Stimulated activated CD4-positive, alpha-beta T cell treated with anti-CD3 and anti-CD28 coated beads, Interleukin-15, amount 100 ng/mL, for 1 hour (primary cell): ENCODE results near the gene ARHGAP22.

Experiments used
- DNase-seq, 2 donors: peaks; one replicate each; pipeline ENCODE4 v3.0.0-alpha.2; 2020; ENCODE audit warnings: low read depth in 1 of 2, low spot score in 1 of 2

Gene ARHGAP22

GRCh38 chr10:48465860-48466521 is 138.9 kb downstream of the ARHGAP22 start:
- no peak for DNase-seq

DNA sequence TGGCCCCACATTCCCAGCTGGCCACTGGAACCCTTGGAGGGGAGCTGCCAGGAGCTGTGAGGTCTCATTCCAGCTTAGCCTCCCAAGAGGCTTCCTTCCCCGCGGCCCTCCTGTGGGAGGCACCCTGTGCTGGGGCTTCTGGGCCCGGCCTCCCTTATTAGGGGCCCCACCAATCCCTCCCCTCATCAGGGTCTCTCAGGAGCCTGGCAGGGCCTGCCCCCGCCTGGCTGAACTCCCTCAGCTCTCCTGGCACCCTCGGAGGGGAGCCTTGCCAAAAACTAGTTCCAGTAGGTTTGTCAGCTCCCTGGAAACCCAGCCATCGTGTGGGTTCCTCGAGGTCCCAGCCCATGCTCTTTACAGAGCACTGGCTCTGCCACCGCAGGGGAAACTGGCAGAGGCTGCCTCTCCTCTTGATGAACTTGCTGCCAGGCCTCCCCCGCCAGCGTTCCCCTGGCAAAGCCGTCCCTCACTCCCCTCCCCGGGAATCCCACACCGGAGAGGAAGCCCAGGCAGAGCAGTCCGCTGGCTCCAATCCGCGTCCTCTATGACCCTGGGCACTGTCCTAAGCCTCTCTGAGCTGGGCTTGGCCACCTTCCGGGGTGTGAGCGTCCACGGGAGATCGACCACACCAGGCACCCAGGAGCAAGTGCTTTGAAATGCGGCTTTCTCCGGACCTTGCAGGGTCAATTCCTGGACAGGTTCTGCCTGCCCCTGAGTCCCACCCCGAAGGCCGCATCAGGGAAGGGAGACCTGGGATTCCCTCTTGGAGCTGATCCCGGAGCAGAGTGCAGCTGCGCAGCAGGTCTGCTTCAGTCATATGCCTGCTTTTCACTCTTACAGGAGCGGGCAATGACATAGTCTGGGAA is 139.8 kb downstream of the ARHGAP22 start:
- DNase-seq: no peak

- DNase-seq: no peak
Observed at GRCh38 chr10:48464121-48464870, 140.6 kb downstream of the ARHGAP22 start.

- DNase-seq: no peak
Observed at GRCh38 chr10:48463318-48464003, 141.4 kb downstream of the ARHGAP22 start.

DNA sequence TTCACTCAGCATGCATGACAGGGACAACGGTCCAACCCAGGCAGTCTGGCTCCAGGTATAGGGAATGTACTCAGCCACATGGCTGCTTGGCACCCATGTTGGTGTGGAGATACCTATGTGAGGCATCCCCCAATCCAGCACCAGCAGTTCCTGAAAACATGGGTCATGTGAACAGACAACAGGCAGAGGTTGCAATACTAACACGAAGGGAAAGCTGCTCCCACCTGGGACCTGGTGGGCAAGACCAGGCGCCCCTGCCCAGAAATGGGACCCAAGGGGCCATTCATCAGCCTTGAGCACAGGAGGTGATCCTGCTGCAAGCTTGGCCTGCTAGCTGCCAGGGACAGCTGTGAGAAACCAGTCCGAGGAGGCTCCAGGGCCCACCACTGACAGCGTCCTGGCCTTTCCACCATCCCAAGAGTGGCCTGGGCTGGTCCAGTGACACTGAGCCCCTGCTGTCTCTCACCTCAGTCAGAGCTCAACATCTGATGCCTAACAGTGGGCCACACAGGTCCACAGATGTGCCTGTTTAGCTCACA is 142.3 kb downstream of the ARHGAP22 start:
- no peak for DNase-seq

DNA sequence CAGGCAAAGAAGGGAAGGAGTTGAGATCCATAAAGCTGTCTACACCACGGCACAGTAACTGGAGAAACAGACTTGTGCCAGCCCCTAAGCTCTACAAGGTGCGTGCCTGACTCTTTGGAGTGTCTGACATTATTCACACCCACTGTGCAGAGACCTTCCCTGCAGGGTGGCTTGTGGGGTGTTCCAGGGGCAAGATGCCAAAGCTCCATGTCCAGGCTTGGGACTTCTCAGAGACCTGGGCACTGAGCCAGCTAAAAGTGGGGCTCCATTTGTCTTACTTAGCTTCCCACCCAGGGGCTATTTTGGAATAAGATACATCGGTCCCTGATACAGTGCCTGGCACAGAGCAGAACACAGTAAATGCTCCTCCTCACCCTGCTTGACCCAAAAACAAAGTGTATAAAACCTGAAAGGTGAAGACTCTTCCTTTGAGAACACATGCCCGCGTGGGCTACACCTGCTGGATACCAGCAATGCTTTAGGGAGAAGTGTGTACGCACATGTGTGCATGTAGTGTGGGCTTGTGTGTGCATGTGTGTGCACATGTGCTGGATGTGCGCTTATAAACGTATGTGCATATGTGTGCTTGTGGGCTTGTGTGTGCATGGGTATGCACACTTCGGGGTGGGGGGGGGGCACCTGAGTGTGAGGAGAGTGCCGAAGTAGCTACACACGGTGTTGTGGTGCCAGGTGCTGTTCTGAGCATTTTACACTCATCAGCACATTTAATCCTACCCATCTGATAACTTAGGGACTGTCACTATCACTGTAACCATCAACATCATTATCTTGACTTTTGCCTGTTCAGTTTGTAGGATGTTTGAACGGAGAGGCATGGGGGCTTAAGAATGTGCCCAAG is 143.0 kb downstream of the ARHGAP22 start:
- DNase-seq: no peak

DNA sequence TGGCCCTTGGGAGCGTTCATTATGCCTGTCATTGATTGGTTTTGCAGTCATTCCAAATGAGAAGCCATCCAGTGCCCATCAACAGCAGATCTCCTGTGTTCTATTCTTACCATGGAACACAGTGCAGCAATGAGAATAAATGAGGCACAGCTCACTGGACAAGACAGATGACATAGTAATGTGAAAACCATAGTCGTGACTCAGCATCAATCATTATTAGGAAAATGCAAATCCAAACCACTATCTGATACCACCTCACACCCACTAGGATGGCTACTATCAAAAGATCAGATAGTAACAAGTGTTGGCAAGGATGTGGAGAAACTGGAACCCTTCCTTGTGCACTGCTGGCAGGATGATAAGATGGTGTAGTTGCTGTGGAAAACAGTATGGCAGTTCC is 144.7 kb downstream of the ARHGAP22 start:
- no peak for DNase-seq

DNA sequence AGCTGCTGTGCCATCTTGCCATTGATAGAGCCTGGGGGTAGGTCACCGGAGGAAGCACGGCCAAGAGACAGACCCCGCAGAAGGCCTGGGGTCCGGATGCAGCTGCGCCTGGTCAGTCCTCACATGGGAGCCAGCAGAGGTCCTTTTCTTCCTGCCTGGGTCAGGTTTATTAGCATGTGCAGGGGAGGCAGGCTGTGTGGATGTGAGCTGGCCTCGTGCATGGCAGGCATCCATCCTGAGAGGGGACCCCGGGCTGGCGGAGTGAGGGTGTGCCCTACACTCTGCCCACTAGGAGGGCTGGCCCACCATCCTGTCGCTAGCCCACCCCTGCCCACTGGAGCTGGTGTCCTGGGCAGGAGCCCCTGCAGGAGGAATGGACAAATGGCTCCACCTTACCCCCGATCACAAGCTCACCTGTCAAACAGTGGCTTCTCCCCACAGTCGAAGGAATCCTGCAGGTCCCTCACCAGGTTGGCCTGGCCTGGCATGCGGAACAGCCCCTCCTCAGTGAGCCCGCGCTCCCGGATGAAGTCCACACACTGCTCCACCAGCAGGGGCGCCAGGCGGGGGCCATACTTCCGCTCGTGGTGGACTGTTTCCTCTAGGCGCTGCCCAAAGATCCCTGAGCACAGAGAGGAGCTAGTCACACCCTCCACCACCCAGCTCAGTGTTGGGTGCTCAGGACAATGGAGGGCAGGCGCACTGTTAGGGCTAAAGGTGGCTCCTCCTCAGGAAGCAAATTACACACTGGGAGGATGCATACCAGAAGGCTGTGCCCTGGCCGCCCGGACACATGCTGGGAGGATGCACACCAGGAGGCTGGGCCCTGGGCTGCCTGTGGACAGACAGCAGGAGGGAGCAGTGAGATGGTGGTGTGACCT is 145.4 kb downstream of the ARHGAP22 start:
- no peak for DNase-seq

- DNase-seq: no peak
Observed at GRCh38 chr10:48458662-48459048, 146.2 kb downstream of the ARHGAP22 start.

DNA sequence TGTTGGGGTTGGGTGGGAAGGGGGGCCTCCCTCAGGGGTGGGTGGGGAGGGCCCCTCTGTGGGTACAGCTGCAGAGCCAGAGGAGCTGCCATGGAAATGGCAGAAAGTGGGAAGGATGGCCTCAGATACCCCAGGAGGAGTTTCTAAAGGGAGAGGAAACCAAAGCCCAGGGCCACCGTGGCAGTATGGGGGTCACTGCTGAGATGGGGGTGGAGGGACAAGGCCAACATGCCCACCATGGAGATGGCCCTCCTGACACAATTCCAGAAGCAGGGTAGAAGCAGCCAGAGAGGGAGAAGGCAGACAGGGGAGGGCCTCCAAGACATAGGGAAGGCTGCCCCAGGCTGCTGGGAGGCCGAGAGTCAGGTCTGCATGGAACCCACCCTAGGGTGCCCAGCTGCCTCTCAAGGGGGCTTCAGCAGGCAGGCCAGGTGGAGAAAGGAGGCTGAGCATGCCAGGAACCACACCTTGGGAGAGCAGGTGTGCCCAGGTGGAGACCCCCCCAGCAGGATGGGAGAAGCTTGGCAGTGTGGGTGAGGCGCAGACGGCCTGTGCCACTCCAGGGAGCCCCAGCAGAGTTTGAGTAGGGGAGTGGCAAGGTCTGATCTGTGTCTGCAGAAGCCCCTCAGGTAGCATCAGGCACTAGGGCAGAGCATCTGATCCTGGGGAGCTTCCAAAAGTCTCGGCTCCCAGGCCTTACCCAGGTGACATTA is 146.8 kb downstream of the ARHGAP22 start:
- no peak for DNase-seq

DNA sequence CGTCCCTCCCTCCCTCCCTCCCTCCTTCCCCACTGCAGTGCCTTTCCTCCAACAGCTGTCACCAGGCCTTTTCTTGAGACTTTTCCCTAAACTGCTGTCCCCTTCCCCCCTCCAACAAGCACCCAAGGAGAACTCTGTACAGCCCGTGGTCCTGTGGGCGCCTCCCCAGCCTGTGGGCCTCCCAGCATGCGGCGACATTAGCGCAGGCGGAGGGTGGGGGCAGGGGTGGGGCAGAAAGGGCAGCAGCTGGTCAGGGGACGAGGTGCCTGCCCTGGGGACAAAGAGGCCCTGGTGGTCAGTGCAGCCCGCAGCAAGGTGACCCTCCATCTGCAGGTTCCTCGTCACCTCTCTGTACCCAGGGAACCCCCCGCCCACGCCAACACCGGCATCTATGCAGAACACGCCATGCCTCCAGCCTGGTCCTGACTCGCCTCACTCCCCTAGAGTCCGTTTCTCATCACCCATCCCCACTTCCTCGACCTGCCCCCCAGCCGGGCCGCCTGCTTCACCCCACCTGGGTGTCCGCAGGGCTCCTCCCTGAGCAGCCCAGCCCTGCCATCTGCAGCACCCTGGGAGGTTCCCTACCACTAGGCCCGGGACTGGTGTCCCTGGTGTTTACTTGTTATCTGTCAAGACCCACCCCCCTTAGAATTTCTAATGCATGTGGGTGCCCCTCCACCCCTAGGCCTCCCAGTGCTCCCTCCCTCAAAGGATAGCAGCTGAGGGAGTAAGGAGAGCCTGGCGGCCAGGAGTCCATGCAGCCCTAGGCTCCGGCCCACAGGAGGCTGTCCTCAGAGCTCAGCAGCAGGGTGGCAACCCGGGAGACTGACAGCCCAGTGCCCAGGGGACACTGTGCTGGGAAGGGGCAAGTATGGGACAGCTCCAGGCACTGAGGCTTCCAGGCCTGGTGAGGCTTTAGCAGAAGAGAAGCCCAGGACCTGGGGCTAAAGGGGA is 147.8 kb downstream of the ARHGAP22 start:
- DNase-seq: no peak

- DNase-seq: no peak
Observed at GRCh38 chr10:48456361-48456804, 148.5 kb downstream of the ARHGAP22 start.

DNA sequence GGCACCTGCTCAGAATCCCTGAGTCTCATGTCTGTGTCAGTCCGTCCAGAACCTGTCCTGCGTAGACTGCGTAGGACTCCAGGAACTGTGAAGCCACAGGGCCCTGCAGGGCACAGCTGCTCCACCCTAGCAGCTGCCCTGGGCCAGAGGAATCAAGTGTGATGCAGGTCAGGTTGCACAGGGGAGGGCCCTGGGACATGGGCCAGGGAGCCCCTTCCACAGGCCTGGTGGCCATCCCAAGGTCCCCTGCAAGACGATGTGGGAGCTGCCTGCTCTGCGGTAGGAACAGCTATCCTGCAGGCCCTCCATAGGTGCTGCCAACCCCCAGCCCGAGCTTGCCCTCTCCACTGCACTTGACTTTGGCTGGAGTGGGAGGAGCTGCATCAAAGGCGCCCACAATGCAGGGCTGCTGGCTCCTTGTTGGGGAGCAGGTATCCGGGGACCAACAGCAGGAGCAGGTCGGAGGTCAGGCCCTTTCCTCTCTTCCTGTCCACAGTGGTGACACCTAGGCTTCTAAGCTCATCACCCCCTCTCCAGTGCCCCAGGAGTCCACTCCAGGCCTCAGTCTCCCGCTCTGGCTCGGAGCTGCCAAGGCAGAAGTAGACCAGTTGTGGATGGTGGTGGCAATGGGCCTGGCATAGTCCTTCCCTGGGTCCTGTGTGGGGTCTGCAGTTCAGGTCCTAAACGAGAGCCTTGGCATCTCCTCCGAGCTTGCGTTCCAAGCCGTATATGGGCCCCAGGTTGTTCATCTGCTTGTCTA is 149.3 kb downstream of the ARHGAP22 start:
- no peak for DNase-seq

DNA sequence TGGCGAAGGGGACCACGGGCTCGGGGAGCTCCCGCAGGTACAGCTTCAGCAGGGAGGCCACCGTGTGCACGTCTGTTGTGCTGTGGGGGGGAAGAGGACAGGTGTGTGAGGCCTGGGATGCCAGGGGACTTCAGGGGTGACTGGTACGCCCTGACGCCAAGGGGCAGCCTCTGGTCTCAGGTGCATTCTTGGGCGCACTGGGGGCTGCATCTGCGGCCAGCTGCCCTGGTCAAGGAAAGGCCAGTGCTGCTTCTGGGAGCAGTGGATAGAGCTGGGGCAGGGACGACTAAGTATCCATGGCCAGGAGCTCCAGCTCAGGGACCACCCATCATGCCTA is 149.8 kb downstream of the ARHGAP22 start:
- no peak for DNase-seq

GRCh38 chr10:48454302-48455054 is 150.4 kb downstream of the ARHGAP22 start:
- DNase-seq: no peak
